ENCODE measurements around the gene GIMD1. TPM values are rescaled to one million over a fixed set of nuclear protein-coding genes. Genes with fewer than 3 reads are reported as not detected.

GIMD1 gene
- total and polyA plus RNA-seq, 3 donors from 2014 or later = not detected

DNA sequence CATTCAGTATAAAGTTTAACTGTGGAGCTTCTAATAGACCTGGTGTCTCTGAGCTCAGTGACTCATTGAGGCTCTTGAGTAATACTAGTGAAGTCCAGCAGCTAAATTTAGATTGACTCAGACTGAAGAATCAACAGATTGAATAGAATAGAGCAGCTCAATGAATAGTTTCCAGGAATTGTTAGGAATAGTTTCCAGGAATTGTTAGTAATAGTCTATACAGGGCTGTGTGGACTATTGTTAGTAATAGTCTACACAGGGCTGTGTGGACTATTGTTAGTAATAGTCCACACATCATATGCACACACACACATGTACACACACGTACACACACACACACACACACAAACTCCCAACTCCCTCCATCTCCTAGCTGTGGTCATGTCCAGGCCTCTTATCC lies 3.0 kb downstream of the GIMD1 start:
- Histone ChIP-seq H3K36me3 (ENCODE audit: low read depth, missing control alignments) (no peaks in the 10 kb centered on the region), H3K4me3 (no peak overlapping the region), H3K27ac (no peak overlapping the region), H3K9me3 (no peaks in the 10 kb centered on the region), H3K4me1 (no peaks in the 10 kb centered on the region), H3K27me3 (no peaks in the 10 kb centered on the region)
- no peak for DNase-seq
- intact Hi-C loops (cut with DNase I; ENCODE audit: low total_unique reads) = no loop called here
- TF ChIP-seq, protein P1, sequence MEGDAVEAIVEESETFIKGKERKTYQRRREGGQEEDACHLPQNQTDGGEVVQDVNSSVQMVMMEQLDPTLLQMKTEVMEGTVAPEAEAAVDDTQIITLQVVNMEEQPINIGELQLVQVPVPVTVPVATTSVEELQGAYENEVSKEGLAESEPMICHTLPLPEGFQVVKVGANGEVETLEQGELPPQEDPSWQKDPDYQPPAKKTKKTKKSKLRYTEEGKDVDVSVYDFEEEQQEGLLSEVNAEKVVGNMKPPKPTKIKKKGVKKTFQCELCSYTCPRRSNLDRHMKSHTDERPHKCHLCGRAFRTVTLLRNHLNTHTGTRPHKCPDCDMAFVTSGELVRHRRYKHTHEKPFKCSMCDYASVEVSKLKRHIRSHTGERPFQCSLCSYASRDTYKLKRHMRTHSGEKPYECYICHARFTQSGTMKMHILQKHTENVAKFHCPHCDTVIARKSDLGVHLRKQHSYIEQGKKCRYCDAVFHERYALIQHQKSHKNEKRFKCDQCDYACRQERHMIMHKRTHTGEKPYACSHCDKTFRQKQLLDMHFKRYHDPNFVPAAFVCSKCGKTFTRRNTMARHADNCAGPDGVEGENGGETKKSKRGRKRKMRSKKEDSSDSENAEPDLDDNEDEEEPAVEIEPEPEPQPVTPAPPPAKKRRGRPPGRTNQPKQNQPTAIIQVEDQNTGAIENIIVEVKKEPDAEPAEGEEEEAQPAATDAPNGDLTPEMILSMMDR (IDR thresholded peaks at IDR 0.05) = no peak
- no peak for TF ChIP-seq POLR2A (IDR thresholded peaks at IDR 0.05)
- 82 to 88% methylated on average over 1 of the region's 1 CpG for WGBS, 2 donors

DNA sequence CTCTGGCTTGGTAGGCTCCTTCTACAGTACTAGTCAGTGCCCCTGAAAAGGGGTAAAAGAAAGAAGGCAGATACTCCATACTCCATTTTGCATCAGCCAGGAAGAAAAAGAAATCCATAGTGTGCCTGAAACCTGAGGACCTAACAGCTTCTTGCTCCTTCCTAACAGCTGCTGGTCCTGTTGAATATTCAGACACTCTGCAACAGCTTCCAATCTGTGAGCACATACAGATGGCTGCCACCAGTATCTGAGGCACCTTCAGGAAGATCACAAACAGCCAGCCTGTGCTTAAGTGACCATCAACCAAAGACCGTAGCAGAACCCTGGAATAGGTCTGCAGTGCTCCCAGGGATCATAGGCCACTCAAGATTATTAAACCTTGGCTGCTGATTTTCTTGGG lies 4.3 kb downstream of the GIMD1 start:
- Histone ChIP-seq H3K9me3 (no peaks in the 10 kb centered on the region), H3K27me3 (no peaks in the 10 kb centered on the region), H3K4me3 (no peak overlapping the region), H3K27ac (no peak overlapping the region), H3K36me3 (ENCODE audit: low read depth, missing control alignments) (no peaks in the 10 kb centered on the region), H3K4me1 (no peaks in the 10 kb centered on the region)
- no peak for TF ChIP-seq POLR2A (IDR thresholded peaks at IDR 0.05)
- TF ChIP-seq, protein P1 (IDR thresholded peaks at IDR 0.05) = no peak
- 100% methylated on average over 1 of the region's 1 CpG for WGBS, 2 donors
- DNase-seq = no peak
- intact Hi-C loops (cut with DNase I; ENCODE audit: low total_unique reads) = no loop called here

DNA sequence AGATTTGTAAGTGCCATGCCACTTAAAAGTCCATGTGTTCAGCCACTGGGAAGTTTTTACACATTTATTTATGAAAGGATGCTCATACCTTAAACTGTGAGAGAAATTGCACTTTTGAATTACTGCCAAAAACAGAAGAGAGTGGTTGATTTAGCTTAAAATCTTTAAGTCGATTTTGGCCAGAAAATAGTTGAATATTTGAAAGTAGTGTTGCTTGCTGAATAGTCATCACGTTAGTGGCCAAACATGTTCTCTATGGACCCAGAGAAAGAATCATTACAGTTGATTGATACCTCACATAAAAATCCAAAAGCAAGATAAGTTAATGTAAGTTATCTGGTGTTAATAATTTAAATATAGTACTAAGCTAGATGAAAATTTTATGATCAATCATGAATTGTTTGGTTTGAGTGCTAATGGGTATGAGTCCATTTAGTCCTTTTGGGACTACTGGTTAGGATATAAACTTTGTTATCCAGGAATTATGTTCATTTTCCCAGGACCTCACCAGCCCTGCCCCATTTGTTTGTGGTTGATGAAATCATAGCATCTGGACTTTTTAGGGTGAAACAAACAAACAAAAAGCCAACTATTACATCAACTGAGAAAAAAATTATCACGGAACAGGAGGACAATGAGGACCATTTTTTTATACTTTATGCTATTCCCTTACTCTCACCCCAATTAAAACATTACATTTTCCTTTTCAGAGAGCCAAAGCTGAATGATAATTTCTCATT lies 6.3 kb downstream of the GIMD1 start:
- no peaks in the 10 kb centered on the region for H3K36me3 ChIP-seq (ENCODE audit: low read depth, missing control alignments)
- H3K27ac ChIP-seq = no peak overlapping the region
- H3K9me3 ChIP-seq = no peaks in the 10 kb centered on the region
- H3K4me3 ChIP-seq = no peak overlapping the region
- TF ChIP-seq, protein P1 (IDR thresholded peaks at IDR 0.05) = no peak
- TF ChIP-seq POLR2A (IDR thresholded peaks at IDR 0.05) = no peak
- 60 to 71% methylated on average over 3 of the region's 3 CpGs for WGBS, 2 donors
- DNase-seq = no peak
- intact Hi-C loops (cut with DNase I; ENCODE audit: low total_unique reads) = no loop called here
- H3K27me3 ChIP-seq = no peaks in the 10 kb centered on the region
- H3K4me1 ChIP-seq = no peaks in the 10 kb centered on the region

DNA sequence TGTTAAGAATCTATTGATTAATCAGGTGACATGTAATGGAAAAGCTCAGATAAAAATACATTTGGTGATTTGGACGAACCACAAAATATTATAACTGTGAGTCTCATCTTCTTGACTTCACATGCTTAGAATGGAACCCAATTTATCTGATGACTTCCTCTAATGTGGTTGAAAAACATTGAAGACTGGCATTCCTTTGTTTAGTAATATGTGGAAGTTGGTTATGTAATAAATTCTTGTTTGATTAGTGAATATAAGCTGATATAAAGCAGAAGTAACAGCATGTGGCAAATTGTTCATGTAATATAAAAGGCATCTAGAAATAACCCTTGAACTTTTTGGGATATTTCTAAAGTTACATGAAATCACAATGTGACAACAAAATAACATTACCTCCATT lies 9.7 kb downstream of the GIMD1 start:
- TF ChIP-seq POLR2A (IDR thresholded peaks at IDR 0.05) = no peak
- TF ChIP-seq, protein P1 (IDR thresholded peaks at IDR 0.05) = no peak
- WGBS, 2 donors = 93% methylated on average over 1 of the region's 1 CpG
- Histone ChIP-seq H3K27ac (no peak overlapping the region), H3K9me3 (no peaks in the 10 kb centered on the region), H3K27me3 (no peaks in the 10 kb centered on the region), H3K4me1 (no peaks in the 10 kb centered on the region), H3K4me3 (no peak overlapping the region), H3K36me3 (ENCODE audit: low read depth, missing control alignments) (no peaks in the 10 kb centered on the region)
- DNase-seq = no peak
- intact Hi-C loops (cut with DNase I; ENCODE audit: low total_unique reads) = no loop called here

DNA sequence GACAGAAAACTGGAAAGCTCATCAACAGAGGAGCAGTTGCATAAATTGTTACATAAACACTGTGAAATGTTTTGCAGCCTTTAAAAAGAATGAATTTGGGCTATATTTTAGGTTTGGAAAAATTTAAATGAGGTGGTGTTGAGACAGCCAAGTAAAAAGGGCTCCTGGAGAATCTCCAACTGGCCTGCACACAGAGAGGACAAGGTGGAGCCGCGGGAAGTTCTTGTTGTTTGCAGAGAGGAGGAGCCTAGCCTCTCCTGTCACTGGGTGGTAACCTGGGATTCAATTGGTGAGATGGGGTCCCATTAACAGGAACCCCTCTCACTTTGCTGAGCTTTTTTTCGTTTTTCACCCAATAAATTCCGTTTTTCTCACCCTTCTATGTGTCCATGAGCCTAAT lies 13.4 kb downstream of the GIMD1 start:
- intact Hi-C loops (cut with DNase I; ENCODE audit: low total_unique reads) = no loop called here
- Histone ChIP-seq H3K4me3 (no peak overlapping the region), H3K27me3 (no peaks in the 10 kb centered on the region), H3K27ac (no peak overlapping the region), H3K36me3 (ENCODE audit: low read depth, missing control alignments) (no peaks in the 10 kb centered on the region), H3K9me3 (no peaks in the 10 kb centered on the region), H3K4me1 (no peaks in the 10 kb centered on the region)
- 20 to 34% methylated on average over 4 of the region's 4 CpGs for WGBS, 2 donors
- TF ChIP-seq POLR2A (IDR thresholded peaks at IDR 0.05) = no peak
- TF ChIP-seq, protein P1 (IDR thresholded peaks at IDR 0.05) = no peak
- DNase-seq = peak; percentile 29
